IMR-90 (cell line): ENCODE measurements around the gene NAT10. TPM values are rescaled to one million over a fixed set of nuclear protein-coding genes. Genes with fewer than 3 reads are reported as not detected.

Source experiments
- ATAC-seq: fragments of 200-7000 bp; cut with Tn5 transposase; 2 replicates; pipeline ENCODE4 v1.9.1; 2020; ENCODE audit warnings: low read depth, mild to moderate bottlenecking, moderate library complexity
- BruUV-seq: library from RNA; stranded (reverse); fragments of 400-500 nt; replicated peaks from 2 replicates; lab custom pipeline; 2021; lab: Mats Ljungman, UMichigan
- CTCF ChIA-PET: fragments of 300-600 bp; formaldehyde crosslinking; extraction: SDS; loops from one replicate; lab custom pipeline; 2021; ENCODE audit warnings: antibody characterized with exemption; lab: Yijun Ruan, JAX
- POLR2A ChIA-PET: fragments of 300-600 bp; sonication (Branson Sonifier 250); formaldehyde crosslinking; loops from one replicate; lab custom pipeline; 2022; ENCODE audit warnings: antibody characterized with exemption; ENCODE audit not compliant: unreplicated experiment; lab: Charles Lee
- DNase-seq: peaks from one replicate; pipeline ENCODE4 v3.0.0; 2013
- H2AFZ ChIP-seq: replicated peaks from 2 replicates; pipeline ENCODE3; 2013; ENCODE audit warnings: low read length, mild to moderate bottlenecking; ENCODE audit not compliant: poor library complexity
- H2AK5ac ChIP-seq: 2 replicates; pipeline ENCODE4 v1.6.1; 2013; ENCODE audit warnings: low read depth, low read length, inconsistent platforms
- H2AK9ac ChIP-seq: replicated peaks from 2 replicates; pipeline ENCODE3; 2013; ENCODE audit warnings: mild to moderate bottlenecking, low read depth, low read length, moderate library complexity; ENCODE audit not compliant: poor library complexity
- H2BK120ac ChIP-seq: 2 replicates; pipeline ENCODE4 v1.6.1; 2013; ENCODE audit warnings: low read depth, low read length, inconsistent platforms
- H2BK15ac ChIP-seq: 3 replicates; pipeline ENCODE4 v1.6.1; 2013; ENCODE audit warnings: low read depth, low read length, inconsistent platforms
- H2BK20ac ChIP-seq: 2 replicates; pipeline ENCODE4 v1.6.1; 2013; ENCODE audit warnings: low read depth, mild to moderate bottlenecking, inconsistent platforms, low read length, moderate library complexity
- H2BK5ac ChIP-seq: 2 replicates; pipeline ENCODE4 v1.6.1; 2013; ENCODE audit warnings: mild to moderate bottlenecking, low read depth, low read length, inconsistent platforms; ENCODE audit not compliant: poor library complexity, severe bottlenecking
- H3K14ac ChIP-seq: replicated peaks from 2 replicates; pipeline ENCODE4 v1.6.1; 2013; ENCODE audit warnings: low read depth, low read length, inconsistent platforms
- H3K18ac ChIP-seq: 2 replicates; pipeline ENCODE4 v1.6.1; 2013; ENCODE audit warnings: low read depth, low read length, control low read depth
- H3K23ac ChIP-seq: 2 replicates; pipeline ENCODE4 v1.6.1; 2013; ENCODE audit warnings: low read depth, low read length, inconsistent platforms
- H3K27ac ChIP-seq: 2 replicates; pipeline ENCODE4 v1.5.1; 2013; ENCODE audit warnings: mild to moderate bottlenecking, control low read depth, low read length; ENCODE audit not compliant: insufficient read depth
- H3K27me3 ChIP-seq: 2 replicates; pipeline ENCODE4 v1.6.1; 2013; ENCODE audit warnings: low read length; ENCODE audit not compliant: control insufficient read depth, insufficient read depth
- H3K36me3 ChIP-seq: 2 replicates; pipeline ENCODE4 v1.6.1; 2013; ENCODE audit warnings: low read length, mixed read lengths; ENCODE audit not compliant: control insufficient read depth, insufficient read depth
- H3K4ac ChIP-seq: 2 replicates; pipeline ENCODE4 v1.6.1; 2013; ENCODE audit warnings: low read depth, low read length, inconsistent platforms
- H3K4me1 ChIP-seq: 2 replicates; pipeline ENCODE4 v1.6.1; 2013; ENCODE audit warnings: low read length, mixed read lengths; ENCODE audit not compliant: control insufficient read depth, insufficient read depth
- H3K4me2 ChIP-seq: 2 replicates; pipeline ENCODE4 v1.6.1; 2013; ENCODE audit warnings: low read depth, mild to moderate bottlenecking, control low read depth, low read length, moderate library complexity
- H3K4me3 ChIP-seq: 2 replicates; pipeline ENCODE4 v1.5.1; 2013; ENCODE audit warnings: low read depth, mild to moderate bottlenecking, control low read depth, low read length, moderate library complexity; ENCODE audit not compliant: insufficient read depth
- H3K56ac ChIP-seq: 2 replicates; pipeline ENCODE4 v1.6.1; 2013; ENCODE audit warnings: low read length, inconsistent platforms; ENCODE audit not compliant: insufficient read depth; ENCODE audit errors: extremely low read depth
- H3K79me1 ChIP-seq, 2 experiments: 2 replicates each; pipeline ENCODE4 v1.6.1; 2013; ENCODE audit warnings: low read length in 2 of 2, inconsistent platforms in 1 of 2, low read depth in 1 of 2
- H3K9ac ChIP-seq: 2 replicates; pipeline ENCODE4 v1.6.1; 2013; ENCODE audit warnings: low read depth, low read length, control low read depth
- H3K9me1 ChIP-seq: 2 replicates; pipeline ENCODE4 v1.6.1; 2013; ENCODE audit warnings: low read length, inconsistent platforms; ENCODE audit not compliant: insufficient read depth
- H3K9me3 ChIP-seq: 2 replicates; pipeline ENCODE4 v1.6.1; 2013; ENCODE audit warnings: low read length; ENCODE audit not compliant: control insufficient read depth, insufficient read depth
- H4K20me1 ChIP-seq: 2 replicates; pipeline ENCODE4 v1.6.1; 2013; ENCODE audit warnings: low read length, inconsistent platforms; ENCODE audit not compliant: insufficient read depth
- H4K5ac ChIP-seq: 2 replicates; pipeline ENCODE4 v1.6.1; 2013; ENCODE audit warnings: mild to moderate bottlenecking, low read depth, low read length, control low read depth
- H4K8ac ChIP-seq, 2 experiments: 2 replicates each; pipeline ENCODE4 v1.6.1; 2013; ENCODE audit warnings: low read depth in 2 of 2, low read length in 2 of 2, control low read depth in 1 of 2, inconsistent platforms in 1 of 2
- H4K91ac ChIP-seq: 2 replicates; pipeline ENCODE4 v1.6.1; 2013; ENCODE audit warnings: low read depth, low read length, inconsistent platforms; ENCODE audit not compliant: insufficient read depth
- BHLHE40 ChIP-seq: fragments of 150-350 bp; IDR thresholded peaks from 2 replicates; pipeline ENCODE4 v1.6.1; 2016; ENCODE audit warnings: mild to moderate bottlenecking, low read depth, low read length
- MAFK ChIP-seq: IDR thresholded peaks from 2 replicates; pipeline ENCODE4 v1.6.1; 2012; ENCODE audit warnings: low read depth, low read length, improper control_type of control experiment
- MAZ ChIP-seq: IDR thresholded peaks from 2 replicates; pipeline ENCODE4 v1.6.1; 2012; ENCODE audit warnings: low read depth, mild to moderate bottlenecking, low read length, improper control_type of control experiment, moderate library complexity, borderline replicate concordance
- MXI1 ChIP-seq: IDR thresholded peaks from 2 replicates; pipeline ENCODE4 v1.6.1; 2012; ENCODE audit warnings: low read depth, mild to moderate bottlenecking, low read length, moderate library complexity, borderline replicate concordance
- NFE2L2 ChIP-seq: fragments of 150-350 bp; IDR thresholded peaks from 2 replicates; pipeline ENCODE4 v1.6.1; 2016; ENCODE audit warnings: low read depth, mild to moderate bottlenecking, low read length
- RCOR1 ChIP-seq: IDR thresholded peaks from 2 replicates; pipeline ENCODE4 v1.6.1; 2012; ENCODE audit warnings: mild to moderate bottlenecking, low read length, improper control_type of control experiment; ENCODE audit not compliant: insufficient replicate concordance
- RFX5 ChIP-seq: IDR thresholded peaks from 2 replicates; pipeline ENCODE4 v1.8.0; 2012; ENCODE audit warnings: low read depth, mild to moderate bottlenecking, low read length, moderate library complexity
- SMC3 ChIP-seq: fragments of 150-350 bp; IDR thresholded peaks from 2 replicates; pipeline ENCODE4 v1.6.1; 2016; ENCODE audit warnings: low read depth, mild to moderate bottlenecking, antibody characterized with exemption, low read length, moderate library complexity
- whole genome bisulfite sequencing, 2 experiments: methylation state at CpG; one replicate each; pipeline versions ENCODE4 v1.1.5 to v1.1.7; 2013; ENCODE audit warnings: missing lambda C conversion rate in 2 of 2; ENCODE audit not compliant: insufficient read length in 1 of 2; ENCODE audit errors: extremely low coverage in 2 of 2; 5-methylcytosine and 5-hydroxymethylcytosine counted together
- dilution Hi-C: fragments of 300-500 bp; cut with HindIII; formaldehyde crosslinking; loops from one replicate; pipeline ENCODE4 v1.14.3; 2018; ENCODE audit warnings: low sequenced_read_pairs; ENCODE audit not compliant: unreplicated experiment
- in situ Hi-C: fragments of 300-500 bp; cut with MboI; formaldehyde crosslinking; loops from 3 replicates; pipeline ENCODE4 v1.14.3; 2019; ENCODE audit warnings: low sequenced_read_pairs, inconsistent platforms, mixed read lengths
- intact Hi-C: fragments of 100-400 bp; cut with micrococcal nuclease; formaldehyde crosslinking; loops from 2 replicates; pipeline ENCODE4 v1.10.0; 2022
- polyA plus RNA-seq, 3 experiments: library from polyadenylated mRNA; depleted of rRNA; stranded (reverse); fragments of >200 nt; gene quantifications; 2 replicates each; pipeline ENCODE4 v1.2.3, GENCODE V29; 2012; ENCODE audit warnings: low replicate concordance in 1 of 3
- total RNA-seq: library from RNA; depleted of rRNA; stranded (reverse); fragments of >200 nt; gene quantifications from 2 replicates; pipeline ENCODE4 v1.2.3, GENCODE V29; 2012
- TF ChIP-seq, protein P1 (sequence below): fragments of 150-350 bp; IDR thresholded peaks from 2 replicates; pipeline ENCODE4 v1.6.1; 2016; ENCODE audit warnings: low read depth, mild to moderate bottlenecking, low read length, moderate library complexity, borderline replicate concordance

Gene NAT10
- total and polyA plus RNA-seq, 2 of the 4 experiments (the other 2 are of a cell fraction) = 28.1 to 34.8 TPM

GRCh38 chr11:34143048-34143447 is 37.6 kb downstream of the NAT10 start:
- H3K4ac ChIP-seq = no peak overlapping the region
- DNase-seq = no peak
- H4K20me1 ChIP-seq = no peaks in the 10 kb centered on the region; the same call in 1 of the 2 replicates
- H2BK20ac ChIP-seq = no peak overlapping the region
- peaks cover 76% of the 10 kb centered on the region for H3K36me3 ChIP-seq
- H3K18ac ChIP-seq = no peak overlapping the region
- H4K91ac ChIP-seq = no peak overlapping the region
- H3K4me3 ChIP-seq = no peak overlapping the region
- no peak overlapping the region for H3K4me2 ChIP-seq
- in situ Hi-C loops (no loop called here), intact Hi-C loops (no loop called here), dilution Hi-C loops (no loop called here)
- H3K9ac ChIP-seq = no peak overlapping the region
- no peaks in the 10 kb centered on the region for H3K4me1 ChIP-seq
- TF ChIP-seq MAZ (no peak), MXI1 (no peak), RCOR1 (no peak), MAFK (no peak), RFX5 (no peak), SMC3 (no peak), NFE2L2 (no peak), BHLHE40 (no peak)
- TF ChIP-seq, protein P1, sequence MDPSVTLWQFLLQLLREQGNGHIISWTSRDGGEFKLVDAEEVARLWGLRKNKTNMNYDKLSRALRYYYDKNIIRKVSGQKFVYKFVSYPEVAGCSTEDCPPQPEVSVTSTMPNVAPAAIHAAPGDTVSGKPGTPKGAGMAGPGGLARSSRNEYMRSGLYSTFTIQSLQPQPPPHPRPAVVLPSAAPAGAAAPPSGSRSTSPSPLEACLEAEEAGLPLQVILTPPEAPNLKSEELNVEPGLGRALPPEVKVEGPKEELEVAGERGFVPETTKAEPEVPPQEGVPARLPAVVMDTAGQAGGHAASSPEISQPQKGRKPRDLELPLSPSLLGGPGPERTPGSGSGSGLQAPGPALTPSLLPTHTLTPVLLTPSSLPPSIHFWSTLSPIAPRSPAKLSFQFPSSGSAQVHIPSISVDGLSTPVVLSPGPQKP = no peak
- ATAC-seq = no peak
- H2BK15ac ChIP-seq = no peak overlapping the region
- H3K9me1 ChIP-seq = no peaks in the 10 kb centered on the region
- no peak overlapping the region for H3K14ac ChIP-seq
- WGBS, 2 experiments = 100% methylated on average over 1 of the region's 2 CpGs; no CpG with 5 or more reads in 1 of the 2 experiments
- no TSS peak for BruUV-seq
- H3K27me3 ChIP-seq = no peaks in the 10 kb centered on the region
- no peak overlapping the region for H2BK5ac ChIP-seq
- H2AK5ac ChIP-seq = no peak overlapping the region
- no peaks in the 10 kb centered on the region for H3K9me3 ChIP-seq
- CTCF ChIA-PET = no interaction called here
- no peak overlapping the region for H2AFZ ChIP-seq
- 0 out of 4 replicates have a peak, but pooled peaks cover 4% of the 10 kb centered on the region in 2 experiments for H3K79me1 ChIP-seq
- no peak overlapping the region for H4K5ac ChIP-seq
- H4K8ac ChIP-seq = no peak overlapping the region
- H3K56ac ChIP-seq = no peak overlapping the region
- no peak overlapping the region for H3K27ac ChIP-seq
- H3K23ac ChIP-seq = no peak overlapping the region; the same call in 1 of the 2 replicates
- no peak overlapping the region for H2AK9ac ChIP-seq
- no peak overlapping the region for H2BK120ac ChIP-seq
- POLR2A ChIA-PET = no interaction called here
